Heart left ventricle (tissue), 16 donors: ENCODE data around the gene CCDC112. TPM values are rescaled to one million over a fixed set of nuclear protein-coding genes. Genes with fewer than 3 reads are reported as not detected.

Source experiments
- ATAC-seq, 4 donors: fragments of 200-7000 bp; cut with Tn5 transposase; one replicate each; pipeline ENCODE4 v1.9.1; 2020 to 2022; ENCODE audit warnings: moderate library complexity in 4 of 4, mild to moderate bottlenecking in 3 of 4, moderate number of reproducible peaks in 1 of 4
- DNase-seq, 5 donors: peaks; one replicate each; pipeline ENCODE4 v3.0.0-alpha.2; 2020
- H3K27ac ChIP-seq, 12 donors: fragments of 200-600 bp; sonication (generic) in 4 of 12; one replicate each; pipeline versions ENCODE4 v1.5.0 to v1.8.0; 2016 to 2022; ENCODE audit warnings: mild to moderate bottlenecking in 2 of 12
- H3K27me3 ChIP-seq, 9 donors: fragments of 200-600 bp; sonication (generic) in 2 of 9; one replicate each; pipeline versions ENCODE4 v1.5.1 to v1.8.0; 2016 to 2022; ENCODE audit warnings: mild to moderate bottlenecking in 3 of 9
- H3K36me3 ChIP-seq, 9 donors: fragments of 200-600 bp; sonication (generic) in 2 of 9; one replicate each; pipeline versions ENCODE4 v1.5.0 to v1.8.0; 2018 to 2022; ENCODE audit warnings: mild to moderate bottlenecking in 2 of 9
- H3K4me1 ChIP-seq, 12 donors: fragments of 200-600 bp; sonication (generic) in 4 of 12; one replicate each; pipeline versions ENCODE4 v1.5.0 to v1.8.0; 2016 to 2022; ENCODE audit warnings: mild to moderate bottlenecking in 3 of 12
- H3K4me3 ChIP-seq, 12 donors: fragments of 200-600 bp; sonication (generic) in 4 of 12; one replicate each; pipeline versions ENCODE4 v1.5.0 to v1.8.0; 2017 to 2022; ENCODE audit warnings: mild to moderate bottlenecking in 9 of 12, moderate library complexity in 4 of 12
- H3K9me3 ChIP-seq, 12 donors: fragments of 200-600 bp; sonication (generic) in 4 of 12; one replicate each; pipeline versions ENCODE4 v1.5.0 to v1.8.0; 2016 to 2022; ENCODE audit warnings: mild to moderate bottlenecking in 1 of 12
- CTCF ChIP-seq, 12 donors: fragments of 200-600 bp; sonication (generic) in 4 of 12; IDR thresholded peaks; one replicate each; pipeline versions ENCODE4 v1.5.0 to v1.8.0; 2018 to 2022; ENCODE audit warnings: antibody characterized with exemption in 12 of 12, mild to moderate bottlenecking in 5 of 12
- POLR2A ChIP-seq, 2 donors: fragments of 450-650 bp; IDR thresholded peaks; one replicate each; pipeline ENCODE4 v1.6.1; 2017; ENCODE audit warnings: antibody characterized with exemption in 2 of 2, mild to moderate bottlenecking in 2 of 2, moderate library complexity in 2 of 2
- WGBS, 4 donors: extraction: QIAGEN DNeasy Blood & Tissue Kit in 2 of 4; methylation state at CpG; one replicate each; pipeline versions ENCODE4 v1.1.5 to v1.1.7; 2013 to 2018; 5-methylcytosine and 5-hydroxymethylcytosine counted together
- intact Hi-C, 10 donors: fragments of 100-400 bp; cut with DNase I; formaldehyde crosslinking; loops; one replicate each; pipeline versions ENCODE4 v1.11.1 to v1.14.2; 2022
- polyA plus RNA-seq, 2 donors: library from polyadenylated mRNA; stranded (reverse); fragments of 200-250 nt; gene quantifications; one replicate each; pipeline ENCODE4 v1.2.3, GENCODE V29; 2013
- total RNA-seq, 9 donors: library from RNA; depleted of rRNA in 2 of 9; stranded (reverse); fragments of >200 nt in 2 of 9; fragmentation: NEBNext Ultra II Directional in 3 of 9; extraction: Animal tissue kit (Norgen Biotek cat#: 25700) in 3 of 9; gene quantifications; one replicate each; pipeline versions ENCODE4 v1.1.0 to v1.2.4, GENCODE V29; 2016 to 2023
- donor health status: ischemic (EF 13 %, LVEDD 7.1; RV severe dilation, severe dysfunction).
- donor health status: healthy with polysubstance abuse.
- donor health status: DM: no; HTN: yes; CAD: no.
- donor health status: DM: no; HTN: no; CAD: no.
- donor health status: ischemic (EF 25% LVEDD 6.9; RV normal size, moderate dysfunction).
- donor health status: ischemic (EF 25% LVEDD 5.7; RV mildly dilated, moderate dysfunction).
- donor health status: healthy.
- donor health status: DM: yes; HTN: yes; CAD: no.
- donor health status: ischemic (EF 35%, LVEDD 5.7; RV mildly dilated, moderate dysfunction).
- donor health status: nonischemic (EF 11% LVEDD 7.7; RV severe dilation, severe dysfunction).
- donor health status: DM: yes; HTN: yes; CAD: no.
- donor health status: PGD.
- donor health status: ischemic (EF 29% LVEDD 5.4; RV normal size, mild dysfunction).
- donor health status: nonischemic (EF 23%, LVEDD 6.1; RV moderate dilation, normal function).

The CCDC112 gene
- total and polyA plus RNA-seq, 11 donors = 3.6 to 8.4 (median 5.6) TPM

- Histone ChIP-seq H3K27ac (no peak overlapping the region), H3K9me3 (no peaks in the 10 kb centered on the region), H3K27me3 (no peaks in the 10 kb centered on the region), H3K4me1 (no peaks in the 10 kb centered on the region), H3K4me3 (no peak overlapping the region), H3K36me3 (no peaks in the 10 kb centered on the region)
- ATAC-seq (no peak), DNase-seq (no peak)
- 96 to 98% (median 98%) methylated on average over 1 of the region's 1 CpG for WGBS, 4 donors
- intact Hi-C loops = loop anchor here in 3 of 10 donors (10.0 kb wide), 1 partner anchor 530 kb away; no protein-coding TSS in a partner anchor
- TF ChIP-seq POLR2A (IDR thresholded peaks at IDR 0.05) (no peak), CTCF (IDR thresholded peaks at IDR 0.05) (no peak)
Measured at GRCh38 chr5:115304496-115304895, 8.0 kb upstream of the CCDC112 start.

- no peaks in the 10 kb centered on the region for H3K9me3 ChIP-seq
- no peaks in the 10 kb centered on the region for H3K36me3 ChIP-seq
- ATAC-seq = no peak
- H3K4me1 ChIP-seq = peaks cover 0 to 15% (median 9%) of the 10 kb centered on the region in 12 donors
- no peak overlapping the region for H3K27ac ChIP-seq
- WGBS, 4 donors = 25 to 36% (median 33%) methylated on average over 1 of the region's 1 CpG
- intact Hi-C loops = loop anchor here in 1 of 10 donors (10.0 kb wide), 1 partner anchor 786 kb away; the partner anchor contains the start of gene COMMD10
- no peak overlapping the region for H3K4me3 ChIP-seq
- no peak for TF ChIP-seq POLR2A (IDR thresholded peaks at IDR 0.05)
- no peak for TF ChIP-seq CTCF (IDR thresholded peaks at IDR 0.05)
- H3K27me3 ChIP-seq = no peaks in the 10 kb centered on the region
- DNase-seq = no peak
Measured at GRCh38 chr5:115298811-115299210, 2.4 kb upstream of the CCDC112 start.

- TF ChIP-seq POLR2A (IDR thresholded peaks at IDR 0.05) (no peak), CTCF (IDR thresholded peaks at IDR 0.05) (no peak)
Measured at GRCh38 chr5:115297031-115297430, 577 bp upstream of the CCDC112 start.

GRCh38 chr5:115295777-115296123, 704 bp downstream of the CCDC112 start:
- H3K27ac ChIP-seq = peak overlapping the region in 9 of 12 donors; percentile 47 to 82 (median 70)
- WGBS, 4 donors = 10 to 14% (median 13%) methylated on average over 11 of the region's 11 CpGs
- H3K9me3 ChIP-seq = peaks cover 0 to 19% (median 0%) of the 10 kb centered on the region in 12 donors
- intact Hi-C loops = loop anchor here in 1 of 10 donors (10.0 kb wide), 1 partner anchor 789 kb away; the partner anchor contains the start of gene COMMD10
- ATAC-seq (peak; percentile 18 to 44 (median 37)), DNase-seq (peak in 1 of 5 donors; percentile 18)
- TF ChIP-seq POLR2A (IDR thresholded peaks at IDR 0.05) (no peak), CTCF (IDR thresholded peaks at IDR 0.05) (no peak)
- H3K27me3 ChIP-seq = no peaks in the 10 kb centered on the region
- H3K4me1 ChIP-seq = peaks cover 0 to 15% (median 9%) of the 10 kb centered on the region in 12 donors
- no peaks in the 10 kb centered on the region for H3K36me3 ChIP-seq
- peak overlapping the region; percentile 74 to 99 (median 92) for H3K4me3 ChIP-seq

More at GRCh38 chr5:115297031-115297430, 577 bp upstream of the CCDC112 start:
- Histone ChIP-seq H3K27me3 (no peaks in the 10 kb centered on the region), H3K4me1 (peaks cover 0 to 15% (median 9%) of the 10 kb centered on the region in 12 donors), H3K27ac (no peak overlapping the region), H3K4me3 (peak overlapping the region in 10 of 12 donors; percentile 74 to 99 (median 92)), H3K9me3 (peaks cover 0 to 11% (median 0%) of the 10 kb centered on the region in 12 donors), H3K36me3 (no peaks in the 10 kb centered on the region)
- ATAC-seq = no peak
- no peak for DNase-seq
- WGBS, 4 donors = 52 to 60% (median 57%) methylated on average over 5 of the region's 5 CpGs
- intact Hi-C loops = loop anchor here in 1 of 10 donors (10.0 kb wide), 1 partner anchor 788 kb away; the partner anchor contains the start of gene COMMD10
